WTC11 (cell line): ENCODE measurements around the gene SMARCA2.

ENCODE experiments used
- ATF1 ChIP-seq: sonication (generic); formaldehyde crosslinking; IDR thresholded peaks from 2 replicates; pipeline ENCODE4 v1.8.1; 2023; ENCODE audit warnings: mild to moderate bottlenecking, moderate library complexity, missing genetic modification reagents
- ATF2 ChIP-seq: sonication (generic); formaldehyde crosslinking; IDR thresholded peaks from 2 replicates; pipeline ENCODE4 v1.8.1; 2022; ENCODE audit warnings: low read depth, missing genetic modification reagents, borderline replicate concordance
- ATF3 ChIP-seq: sonication (generic); formaldehyde crosslinking; conservative IDR thresholded peaks from 2 replicates; pipeline ENCODE4 v1.8.1; 2022; ENCODE audit warnings: mild to moderate bottlenecking, missing genetic modification reagents
- ELF4 ChIP-seq: sonication (generic); formaldehyde crosslinking; IDR thresholded peaks from 2 replicates; pipeline ENCODE4 v1.8.1; 2022; ENCODE audit warnings: low read depth, mild to moderate bottlenecking, moderate library complexity, missing genetic modification reagents
- ETV6 ChIP-seq: sonication (generic); formaldehyde crosslinking; IDR thresholded peaks from 2 replicates; pipeline ENCODE4 v1.8.1; 2022; ENCODE audit warnings: mild to moderate bottlenecking, missing genetic modification reagents
- GRHL2 ChIP-seq: fragments of 250-450 bp; sonication (Bioruptor Pico); IDR thresholded peaks from 2 replicates; pipeline ENCODE4 v1.8.0; 2022; ENCODE audit warnings: mild to moderate bottlenecking, moderate library complexity; ENCODE audit not compliant: insufficient replicate concordance, severe bottlenecking
- HMGA2 ChIP-seq: fragments of 250-450 bp; sonication (Bioruptor Pico); IDR thresholded peaks from 2 replicates; pipeline ENCODE4 v1.4.0; 2021; ENCODE audit warnings: mild to moderate bottlenecking, moderate library complexity
- MXD4 ChIP-seq: fragments of 250-450 bp; sonication (Bioruptor Pico); IDR thresholded peaks from 2 replicates; pipeline ENCODE4 v1.8.0; 2021; ENCODE audit warnings: mild to moderate bottlenecking, moderate library complexity, borderline replicate concordance
- USF2 ChIP-seq: sonication (generic); formaldehyde crosslinking; IDR thresholded peaks from 2 replicates; pipeline ENCODE4 v1.8.1; 2023; ENCODE audit warnings: mild to moderate bottlenecking, missing genetic modification reagents, moderate library complexity
- TF ChIP-seq, protein P1 (sequence below): fragments of 200-600 bp; IDR thresholded peaks from 2 replicates; pipeline ENCODE4 v1.8.0; 2022; ENCODE audit warnings: antibody characterized with exemption
- TF ChIP-seq, protein P2 (sequence below): sonication (generic); formaldehyde crosslinking; IDR thresholded peaks from 2 replicates; pipeline ENCODE4 v1.8.0; 2022; ENCODE audit warnings: mild to moderate bottlenecking, missing genetic modification reagents

- TF ChIP-seq, protein P1, sequence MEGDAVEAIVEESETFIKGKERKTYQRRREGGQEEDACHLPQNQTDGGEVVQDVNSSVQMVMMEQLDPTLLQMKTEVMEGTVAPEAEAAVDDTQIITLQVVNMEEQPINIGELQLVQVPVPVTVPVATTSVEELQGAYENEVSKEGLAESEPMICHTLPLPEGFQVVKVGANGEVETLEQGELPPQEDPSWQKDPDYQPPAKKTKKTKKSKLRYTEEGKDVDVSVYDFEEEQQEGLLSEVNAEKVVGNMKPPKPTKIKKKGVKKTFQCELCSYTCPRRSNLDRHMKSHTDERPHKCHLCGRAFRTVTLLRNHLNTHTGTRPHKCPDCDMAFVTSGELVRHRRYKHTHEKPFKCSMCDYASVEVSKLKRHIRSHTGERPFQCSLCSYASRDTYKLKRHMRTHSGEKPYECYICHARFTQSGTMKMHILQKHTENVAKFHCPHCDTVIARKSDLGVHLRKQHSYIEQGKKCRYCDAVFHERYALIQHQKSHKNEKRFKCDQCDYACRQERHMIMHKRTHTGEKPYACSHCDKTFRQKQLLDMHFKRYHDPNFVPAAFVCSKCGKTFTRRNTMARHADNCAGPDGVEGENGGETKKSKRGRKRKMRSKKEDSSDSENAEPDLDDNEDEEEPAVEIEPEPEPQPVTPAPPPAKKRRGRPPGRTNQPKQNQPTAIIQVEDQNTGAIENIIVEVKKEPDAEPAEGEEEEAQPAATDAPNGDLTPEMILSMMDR: no peak
- no peak for TF ChIP-seq GRHL2 (CRISPR knock-in tag)
- no peak for TF ChIP-seq ATF2
- TF ChIP-seq HMGA2 (CRISPR knock-in tag): no peak
- TF ChIP-seq ATF1: no peak
- TF ChIP-seq, protein P2, sequence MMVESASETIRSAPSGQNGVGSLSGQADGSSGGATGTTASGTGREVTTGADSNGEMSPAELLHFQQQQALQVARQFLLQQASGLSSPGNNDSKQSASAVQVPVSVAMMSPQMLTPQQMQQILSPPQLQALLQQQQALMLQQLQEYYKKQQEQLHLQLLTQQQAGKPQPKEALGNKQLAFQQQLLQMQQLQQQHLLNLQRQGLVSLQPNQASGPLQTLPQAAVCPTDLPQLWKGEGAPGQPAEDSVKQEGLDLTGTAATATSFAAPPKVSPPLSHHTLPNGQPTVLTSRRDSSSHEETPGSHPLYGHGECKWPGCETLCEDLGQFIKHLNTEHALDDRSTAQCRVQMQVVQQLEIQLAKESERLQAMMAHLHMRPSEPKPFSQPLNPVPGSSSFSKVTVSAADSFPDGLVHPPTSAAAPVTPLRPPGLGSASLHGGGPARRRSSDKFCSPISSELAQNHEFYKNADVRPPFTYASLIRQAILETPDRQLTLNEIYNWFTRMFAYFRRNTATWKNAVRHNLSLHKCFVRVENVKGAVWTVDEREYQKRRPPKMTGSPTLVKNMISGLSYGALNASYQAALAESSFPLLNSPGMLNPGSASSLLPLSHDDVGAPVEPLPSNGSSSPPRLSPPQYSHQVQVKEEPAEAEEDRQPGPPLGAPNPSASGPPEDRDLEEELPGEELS (CRISPR knock-in tag): peak; percentile 44; the same call in 1 of the 2 replicates
- TF ChIP-seq ETV6 (CRISPR knock-in tag): peak; percentile 87; the same call in 1 of the 2 replicates
- no peak for TF ChIP-seq MXD4 (CRISPR knock-in tag)
- TF ChIP-seq ELF4 (CRISPR knock-in tag): no peak
- TF ChIP-seq USF2 (CRISPR knock-in tag): no peak
- no peak for TF ChIP-seq ATF3 (CRISPR knock-in tag)
These were observed at the start of gene SMARCA2 for GRCh38 chr9:2014696-2015580.
